Activated effector memory CD4-positive, alpha-beta T cell treated with anti-CD3 and anti-CD28 coated beads, Interleukin-2, amount 50 U/mL, for 16 hours (primary cell): Measurements from ENCODE around the gene ARHGEF17.

ENCODE experiments used
- DNase-seq: peaks from one replicate; pipeline ENCODE4 v3.0.0-alpha.2; 2020

Gene ARHGEF17

GRCh38 chr11:73315293-73316020, 7.4 kb downstream of the ARHGEF17 start:
- DNase-seq, result no peak

DNA sequence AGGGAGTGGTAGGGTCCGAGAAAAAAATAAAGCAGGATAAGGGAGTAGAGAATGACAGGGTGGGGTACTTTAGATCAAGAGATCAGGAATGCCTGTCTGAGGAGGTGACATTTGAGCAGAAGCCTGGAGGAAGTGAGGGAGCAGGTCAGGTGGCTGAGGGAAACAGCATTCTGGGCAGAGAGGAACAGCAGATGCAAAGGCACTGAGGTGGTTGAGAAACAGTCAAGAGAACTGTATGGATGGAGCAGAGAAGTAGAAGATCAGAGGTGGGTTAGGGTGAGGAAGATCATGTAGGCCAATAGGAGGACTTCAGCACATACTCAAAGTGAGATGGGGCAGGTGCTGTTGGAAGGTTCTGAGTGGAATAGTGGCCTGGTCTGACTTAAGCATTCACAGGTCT, 8.3 kb downstream of the ARHGEF17 start:
- DNase-seq, result no peak

DNA sequence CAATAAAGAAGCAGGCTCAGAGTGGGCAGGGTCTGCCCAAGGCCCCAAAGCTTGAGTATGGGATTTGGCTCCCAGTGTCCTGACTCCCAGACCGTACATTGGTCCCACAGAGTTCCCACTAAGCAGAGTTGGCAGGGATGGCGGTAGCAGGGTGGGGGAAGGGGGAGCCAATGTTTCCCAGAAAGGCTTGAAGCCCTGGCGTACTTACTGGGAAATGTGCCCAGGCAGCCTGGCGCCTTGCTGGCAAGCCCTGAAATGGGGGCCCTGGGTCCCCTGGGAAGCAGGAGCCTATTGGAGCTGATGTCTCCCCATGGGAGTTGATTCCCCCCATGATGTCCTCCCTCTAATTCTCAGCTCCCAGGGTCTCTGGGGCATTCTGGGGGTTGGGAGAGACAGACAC, 9.3 kb downstream of the ARHGEF17 start:
- DNase-seq, result no peak

- DNase-seq, result no peak
These were observed 9.7 kb downstream of the ARHGEF17 start for GRCh38 chr11:73317803-73318202.

DNA sequence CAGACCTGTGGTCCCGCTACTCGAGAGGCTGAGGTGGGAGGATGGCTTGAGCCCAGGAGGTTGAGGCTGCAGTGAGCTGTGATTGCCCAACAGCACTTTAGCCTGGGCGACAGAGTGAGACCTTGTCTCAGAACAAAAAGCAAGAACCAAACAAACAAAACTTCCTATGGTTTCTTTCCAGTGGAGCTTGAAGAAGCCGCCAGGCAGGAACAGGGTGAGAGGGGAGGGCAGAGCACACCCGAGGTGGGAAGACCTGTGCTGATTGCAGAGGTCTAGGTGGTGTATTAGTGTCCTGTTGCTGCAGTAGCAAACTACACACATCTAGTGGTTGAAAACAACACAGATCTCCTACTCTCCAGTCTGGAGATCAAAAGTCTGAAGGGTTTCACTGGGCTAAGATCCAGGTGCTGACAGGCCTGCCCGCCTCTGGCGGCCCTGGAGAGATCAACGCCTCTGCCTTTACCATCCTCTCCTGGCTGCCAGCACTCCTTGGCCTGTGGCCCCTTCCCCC, 10.5 kb downstream of the ARHGEF17 start:
- DNase-seq, result no peak

GRCh38 chr11:73320763-73321603, 12.9 kb downstream of the ARHGEF17 start:
- no peak for DNase-seq

- DNase-seq, result no peak
These were observed 13.7 kb downstream of the ARHGEF17 start for GRCh38 chr11:73321604-73322381.

DNA sequence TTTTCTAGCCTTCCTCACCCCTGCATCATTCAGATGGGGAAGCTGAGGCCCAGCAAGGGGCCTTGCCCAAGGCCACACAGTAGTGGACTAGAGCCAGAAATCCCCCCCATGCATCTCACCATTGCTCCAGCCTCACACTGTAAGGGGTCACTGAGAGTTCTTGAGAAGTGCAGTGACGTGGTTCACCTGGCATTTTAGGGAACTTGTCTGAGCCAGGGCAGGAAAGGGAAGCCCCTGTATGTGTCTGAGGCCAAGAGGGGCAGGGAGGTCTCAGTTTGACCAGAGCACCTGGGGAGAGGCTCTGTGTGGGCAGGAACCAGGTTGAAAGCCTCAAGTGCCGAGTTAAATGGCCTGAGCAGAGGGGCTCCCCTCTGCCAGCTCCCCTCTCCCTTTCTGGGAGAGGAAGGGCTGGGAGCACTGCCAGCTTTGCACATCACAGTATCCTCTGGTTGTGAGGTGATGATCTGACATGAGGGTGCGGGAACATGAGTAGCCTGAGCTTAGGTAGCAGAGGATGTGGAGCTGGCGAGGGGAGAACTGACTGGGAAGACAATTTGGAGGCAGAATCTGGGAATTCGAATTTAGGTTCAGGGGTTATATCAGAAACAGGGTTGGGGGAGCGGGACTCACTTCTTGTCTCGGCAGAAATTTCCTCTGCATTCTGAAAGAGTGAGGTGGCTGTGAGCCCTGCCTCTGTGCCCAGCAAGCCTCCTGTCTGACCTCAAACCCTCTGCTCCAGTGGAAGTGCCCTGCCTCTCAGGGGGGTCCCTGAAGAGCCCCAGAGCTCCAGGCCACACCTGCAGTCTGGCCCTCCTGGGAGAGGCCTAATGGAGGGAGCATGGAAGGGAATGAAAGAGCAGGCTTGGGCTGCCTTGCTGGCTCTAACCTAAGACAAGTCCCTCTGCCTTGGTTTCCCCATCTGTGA, 14.6 kb downstream of the ARHGEF17 start:
- DNase-seq, result no peak

GRCh38 chr11:73323464-73323863, 15.4 kb downstream of the ARHGEF17 start:
- no peak for DNase-seq

GRCh38 chr11:73324116-73324515, 16.0 kb downstream of the ARHGEF17 start:
- no peak for DNase-seq

DNA sequence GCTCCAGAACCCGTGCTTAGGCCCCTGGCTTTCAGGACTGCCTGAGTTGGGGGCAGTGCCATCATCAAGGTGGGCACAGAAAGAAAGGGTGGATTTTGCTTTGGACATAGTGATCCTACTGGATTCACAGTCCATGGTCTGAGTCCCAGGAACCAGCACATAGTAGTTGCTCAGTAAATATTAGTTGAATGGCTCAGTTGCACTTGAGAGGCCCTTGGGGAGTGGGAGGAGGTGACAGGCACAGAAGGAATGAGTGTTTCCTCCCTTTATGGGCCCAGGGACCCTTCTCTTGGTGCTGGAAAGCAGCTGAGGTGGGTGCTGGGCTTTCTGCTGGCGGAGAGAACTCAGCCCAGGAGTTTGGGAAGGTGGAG, 16.6 kb downstream of the ARHGEF17 start:
- DNase-seq, result no peak

GRCh38 chr11:73325036-73325981, 17.2 kb downstream of the ARHGEF17 start:
- DNase-seq, result no peak

GRCh38 chr11:73326929-73327811, 19.1 kb downstream of the ARHGEF17 start:
- no peak for DNase-seq

DNA sequence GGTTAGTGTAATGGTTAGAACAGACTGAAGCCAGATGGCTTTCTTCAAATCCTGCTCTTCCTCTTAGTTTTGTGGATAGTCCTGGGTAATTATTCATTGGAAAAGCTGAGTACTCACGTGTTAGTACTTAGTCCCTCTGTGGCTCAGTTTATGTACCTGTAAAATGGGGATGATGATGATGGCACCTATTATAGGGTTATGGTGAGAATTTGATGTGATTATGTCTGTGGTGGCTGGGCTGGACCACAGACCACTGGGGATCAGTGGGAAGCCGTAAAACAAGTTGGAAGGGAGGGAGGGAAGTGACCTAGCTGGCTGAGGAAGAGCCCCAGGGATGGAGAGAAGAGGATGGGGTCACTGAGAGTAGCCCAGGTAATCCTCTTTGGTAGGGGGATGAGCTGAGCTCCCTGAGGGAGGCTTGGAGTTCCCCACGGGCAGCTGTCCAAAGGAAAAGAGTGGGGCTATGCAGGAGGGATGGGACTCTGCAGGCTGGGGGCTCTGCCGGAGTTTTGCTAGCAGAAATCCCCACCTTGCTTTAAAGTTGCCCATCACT, 19.8 kb downstream of the ARHGEF17 start:
- no peak for DNase-seq

GRCh38 chr11:73330569-73331093, 22.6 kb downstream of the ARHGEF17 start:
- DNase-seq, result no peak

DNA sequence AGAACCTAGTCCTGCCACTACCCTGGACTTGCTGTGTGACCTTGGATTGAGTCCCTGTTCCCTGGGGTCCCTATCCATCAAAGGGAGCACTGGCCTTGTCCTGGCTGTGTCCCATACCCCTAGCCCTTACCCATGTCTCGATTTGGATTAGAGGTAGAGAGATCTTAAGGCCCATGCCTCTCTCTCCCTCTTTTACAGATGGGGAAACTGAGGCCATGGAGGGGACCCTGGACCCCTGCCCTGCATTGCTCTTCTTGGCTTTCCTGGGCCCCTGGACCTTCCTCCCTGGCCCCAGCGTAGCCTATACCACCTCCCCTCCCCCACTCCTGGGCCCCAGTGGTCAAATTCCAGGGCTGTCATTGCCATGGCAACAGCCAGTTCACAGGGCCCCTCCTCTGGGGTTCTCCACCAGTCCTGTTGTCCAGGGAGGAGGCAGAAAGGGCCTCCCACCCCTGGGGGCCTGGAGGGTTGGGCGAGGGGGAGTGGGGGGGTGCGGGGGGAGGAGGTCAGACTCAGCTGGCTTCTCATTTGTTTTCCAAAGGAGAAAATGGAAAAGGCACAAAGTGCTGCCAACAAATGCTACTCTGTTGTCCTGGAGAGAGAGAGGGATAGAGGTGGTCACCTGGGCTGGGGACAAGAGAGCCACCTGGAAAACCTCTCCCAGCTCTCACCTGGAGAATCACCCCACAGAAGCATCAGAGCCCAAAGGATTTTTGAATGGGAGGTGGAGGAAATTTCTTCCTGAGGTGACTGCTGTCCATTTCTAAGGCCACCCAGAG, 23.3 kb downstream of the ARHGEF17 start:
- DNase-seq, result no peak

GRCh38 chr11:73333173-73333572, 25.1 kb downstream of the ARHGEF17 start:
- DNase-seq, result no peak

- DNase-seq, result no peak
These were observed 25.7 kb downstream of the ARHGEF17 start for GRCh38 chr11:73333640-73334383.
